Right atrium auricular region (tissue), 2 donors: ENCODE results near the gene RRH. TPM values are rescaled to one million over a fixed set of nuclear protein-coding genes. Genes with fewer than 3 reads are reported as not detected.
"Not testable (repeated sequence)": the region's sequence is repeated elsewhere in the genome, so short reads cannot be mapped to it uniquely, and the experiment has no call there.

ENCODE experiments used
- DNase-seq: peaks from one replicate; pipeline ENCODE4 v3.0.0-alpha.2; 2019; ENCODE audit warnings: low spot score
- H3K27ac ChIP-seq, 2 donors: fragments of 200-600 bp; sonication (generic); 1 replicate in 1 of 2; 2 replicates in 1 of 2; pipeline ENCODE4 v1.5.1; 2016 to 2019
- H3K27me3 ChIP-seq, 2 donors: fragments of 200-600 bp; sonication (generic); one replicate each; pipeline versions ENCODE4 v1.5.1 to v1.6.0; 2017 to 2019
- H3K36me3 ChIP-seq: fragments of 200-600 bp; sonication (generic); one replicate; pipeline ENCODE4 v1.5.1; 2016
- H3K4me1 ChIP-seq, 2 donors: fragments of 200-600 bp; sonication (generic); one replicate each; pipeline versions ENCODE4 v1.5.1 to v1.6.0; 2017 to 2019
- H3K4me3 ChIP-seq, 2 donors: fragments of 200-600 bp; sonication (generic); 1 replicate in 1 of 2; 2 replicates in 1 of 2; pipeline ENCODE4 v1.5.1; 2017 to 2019; ENCODE audit warnings: mild to moderate bottlenecking in 1 of 2, moderate library complexity in 1 of 2
- H3K9me3 ChIP-seq, 2 donors: fragments of 200-600 bp; sonication (generic); one replicate each; pipeline ENCODE4 v1.5.1; 2019
- total RNA-seq, 2 donors: library from RNA; depleted of rRNA; stranded (reverse); fragments of >200 nt; gene quantifications; one replicate each; pipeline ENCODE4 v1.1.0, GENCODE V29; 2016
- TF ChIP-seq, protein P1 (sequence below), 2 donors: fragments of 200-600 bp; sonication (generic); IDR thresholded peaks; one replicate each; pipeline ENCODE4 v1.5.1; 2019; ENCODE audit warnings: antibody characterized with exemption in 2 of 2

Gene RRH, protein sequence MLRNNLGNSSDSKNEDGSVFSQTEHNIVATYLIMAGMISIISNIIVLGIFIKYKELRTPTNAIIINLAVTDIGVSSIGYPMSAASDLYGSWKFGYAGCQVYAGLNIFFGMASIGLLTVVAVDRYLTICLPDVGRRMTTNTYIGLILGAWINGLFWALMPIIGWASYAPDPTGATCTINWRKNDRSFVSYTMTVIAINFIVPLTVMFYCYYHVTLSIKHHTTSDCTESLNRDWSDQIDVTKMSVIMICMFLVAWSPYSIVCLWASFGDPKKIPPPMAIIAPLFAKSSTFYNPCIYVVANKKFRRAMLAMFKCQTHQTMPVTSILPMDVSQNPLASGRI
- not detected for total RNA-seq

- Histone ChIP-seq H3K4me1 (no peaks in the 10 kb centered on the region), H3K27ac (no peak within 1 kb of the TSS), H3K4me3 (no peak within 1 kb of the TSS), H3K9me3 (no peaks in the 10 kb centered on the region), H3K27me3 (no peaks in the 10 kb centered on the region), H3K36me3 (peaks cover 23% of the 10 kb centered on the region)
- no peak for DNase-seq
- TF ChIP-seq, protein P1, sequence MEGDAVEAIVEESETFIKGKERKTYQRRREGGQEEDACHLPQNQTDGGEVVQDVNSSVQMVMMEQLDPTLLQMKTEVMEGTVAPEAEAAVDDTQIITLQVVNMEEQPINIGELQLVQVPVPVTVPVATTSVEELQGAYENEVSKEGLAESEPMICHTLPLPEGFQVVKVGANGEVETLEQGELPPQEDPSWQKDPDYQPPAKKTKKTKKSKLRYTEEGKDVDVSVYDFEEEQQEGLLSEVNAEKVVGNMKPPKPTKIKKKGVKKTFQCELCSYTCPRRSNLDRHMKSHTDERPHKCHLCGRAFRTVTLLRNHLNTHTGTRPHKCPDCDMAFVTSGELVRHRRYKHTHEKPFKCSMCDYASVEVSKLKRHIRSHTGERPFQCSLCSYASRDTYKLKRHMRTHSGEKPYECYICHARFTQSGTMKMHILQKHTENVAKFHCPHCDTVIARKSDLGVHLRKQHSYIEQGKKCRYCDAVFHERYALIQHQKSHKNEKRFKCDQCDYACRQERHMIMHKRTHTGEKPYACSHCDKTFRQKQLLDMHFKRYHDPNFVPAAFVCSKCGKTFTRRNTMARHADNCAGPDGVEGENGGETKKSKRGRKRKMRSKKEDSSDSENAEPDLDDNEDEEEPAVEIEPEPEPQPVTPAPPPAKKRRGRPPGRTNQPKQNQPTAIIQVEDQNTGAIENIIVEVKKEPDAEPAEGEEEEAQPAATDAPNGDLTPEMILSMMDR (IDR thresholded peaks at IDR 0.05), result no peak
Measured at GRCh38 chr4:109827672-109828071, at the start of gene RRH. RRH (plus strand) TSS chr4:109827972; CDS start chr4:109828028, 56 bp downstream.

- H3K4me3 ChIP-seq, H3K9me3 ChIP-seq, H3K36me3 ChIP-seq, H3K4me1 ChIP-seq, DNase-seq, H3K27me3 ChIP-seq, H3K27ac ChIP-seq: not testable (repeated sequence)
Measured at GRCh38 chr4:109782092-109782491, 45.7 kb upstream of the RRH start.

DNA sequence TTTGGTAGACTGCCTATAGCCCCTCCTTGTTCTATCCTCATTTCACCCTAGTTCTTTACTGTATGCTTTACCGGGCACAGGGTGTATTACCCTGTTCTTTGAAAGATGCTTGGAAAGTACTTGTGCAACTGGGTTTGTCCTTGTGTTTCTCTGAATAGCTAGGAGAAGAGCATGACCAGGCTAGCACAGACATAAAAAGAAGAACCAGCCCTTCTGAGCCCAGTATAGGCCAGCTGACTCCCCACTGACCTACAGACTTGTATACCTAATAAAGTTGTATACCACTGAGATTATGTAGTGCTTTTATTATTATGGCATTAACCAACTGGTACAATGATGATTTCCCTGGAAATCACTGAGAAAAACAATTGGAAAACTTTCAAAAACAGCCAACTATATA is 40.9 kb upstream of the RRH start:
- Histone ChIP-seq H3K9me3 (no peaks in the 10 kb centered on the region), H3K36me3 (no peaks in the 10 kb centered on the region), H3K4me3 (no peak overlapping the region), H3K27ac (no peak overlapping the region), H3K27me3 (no peaks in the 10 kb centered on the region), H3K4me1 (no peaks in the 10 kb centered on the region)
- DNase-seq, result no peak
- TF ChIP-seq, protein P1 (IDR thresholded peaks at IDR 0.05), result no peak

DNA sequence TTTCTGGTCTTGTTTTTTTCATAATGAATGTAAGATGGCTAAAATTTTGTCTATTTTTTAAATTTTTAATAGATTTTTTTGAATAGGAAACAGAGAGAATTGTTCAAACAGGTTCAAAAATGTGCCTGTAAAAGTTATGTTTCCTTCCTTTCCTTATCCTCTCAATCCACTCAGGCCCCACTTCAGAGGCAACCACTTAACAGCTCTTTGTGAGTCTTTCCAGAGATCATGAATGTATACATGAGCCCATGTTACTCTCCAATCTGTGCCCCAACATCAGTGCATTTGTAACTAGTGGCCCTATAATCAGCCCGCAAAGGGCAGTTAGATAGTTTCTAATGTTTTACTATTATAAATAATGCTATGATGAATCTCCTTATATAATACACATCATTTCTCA is 40.0 kb upstream of the RRH start:
- TF ChIP-seq, protein P1 (IDR thresholded peaks at IDR 0.05), result no peak
- Histone ChIP-seq H3K4me3 (no peak overlapping the region), H3K36me3 (no peaks in the 10 kb centered on the region), H3K27me3 (no peaks in the 10 kb centered on the region), H3K9me3 (no peaks in the 10 kb centered on the region), H3K27ac (no peak overlapping the region), H3K4me1 (no peaks in the 10 kb centered on the region)
- no peak for DNase-seq

- no peaks in the 10 kb centered on the region for H3K4me1 ChIP-seq
- H3K36me3 ChIP-seq, result no peaks in the 10 kb centered on the region
- no peak for DNase-seq
- TF ChIP-seq, protein P1 (IDR thresholded peaks at IDR 0.05), result no peak
- no peak overlapping the region for H3K27ac ChIP-seq
- H3K27me3 ChIP-seq, result no peaks in the 10 kb centered on the region
- no peak overlapping the region for H3K4me3 ChIP-seq
- peaks cover 0 to 21% of the 10 kb centered on the region in 2 donors for H3K9me3 ChIP-seq
Measured at GRCh38 chr4:109795059-109795458, 32.7 kb upstream of the RRH start.

GRCh38 chr4:109798866-109799265 is 28.9 kb upstream of the RRH start:
- Histone ChIP-seq H3K27me3 (no peaks in the 10 kb centered on the region), H3K4me3 (no peak overlapping the region), H3K9me3 (peaks cover 0 to 14% of the 10 kb centered on the region in 2 donors), H3K4me1 (no peaks in the 10 kb centered on the region), H3K36me3 (no peaks in the 10 kb centered on the region), H3K27ac (no peak overlapping the region)
- TF ChIP-seq, protein P1 (IDR thresholded peaks at IDR 0.05), result no peak
- no peak for DNase-seq
